ENCODE measurements around the gene OBSL1.

The OBSL1 gene

GRCh38 chr2:219510512-219511135 is 60.7 kb downstream of the OBSL1 start:
- in situ Hi-C loops (cut with HindIII; ENCODE audit: low sequenced_read_pairs), result no loop called here
- no peak for TF ChIP-seq CTCF (IDR thresholded peaks at IDR 0.05; ENCODE audit: low read depth, low read length)
- no peak overlapping the region for H3K4me3 ChIP-seq (ENCODE audit: low read depth, low read length)
- DNase-seq (ENCODE audit: low read depth, low spot score), result no peak

GRCh38 chr2:219509780-219510511 is 61.4 kb downstream of the OBSL1 start:
- DNase-seq (ENCODE audit: low read depth, low spot score), result peak; percentile 34
- peak overlapping the region; percentile 21 for H3K4me3 ChIP-seq (ENCODE audit: low read depth, low read length)
- peak; percentile 91 for TF ChIP-seq CTCF (IDR thresholded peaks at IDR 0.05; ENCODE audit: low read depth, low read length)
- in situ Hi-C loops (cut with HindIII; ENCODE audit: low sequenced_read_pairs), result no loop called here

- DNase-seq (ENCODE audit: low read depth, low spot score), result no peak
- in situ Hi-C loops (cut with HindIII; ENCODE audit: low sequenced_read_pairs), result no loop called here
- no peak overlapping the region for H3K4me3 ChIP-seq (ENCODE audit: low read depth, low read length)
- TF ChIP-seq CTCF (IDR thresholded peaks at IDR 0.05; ENCODE audit: low read depth, low read length), result no peak
These were observed 62.2 kb downstream of the OBSL1 start for GRCh38 chr2:219508971-219509779.

- no peak overlapping the region for H3K4me3 ChIP-seq (ENCODE audit: low read depth, low read length)
- DNase-seq (ENCODE audit: low read depth, low spot score), result no peak
- TF ChIP-seq CTCF (IDR thresholded peaks at IDR 0.05; ENCODE audit: low read depth, low read length), result no peak
- in situ Hi-C loops (cut with HindIII; ENCODE audit: low sequenced_read_pairs), result no loop called here
These were observed 63.0 kb downstream of the OBSL1 start for GRCh38 chr2:219508444-219508734.

GRCh38 chr2:219507581-219508443 is 63.5 kb downstream of the OBSL1 start:
- H3K4me3 ChIP-seq (ENCODE audit: low read depth, low read length), result no peak overlapping the region
- TF ChIP-seq CTCF (IDR thresholded peaks at IDR 0.05; ENCODE audit: low read depth, low read length), result no peak
- in situ Hi-C loops (cut with HindIII; ENCODE audit: low sequenced_read_pairs), result no loop called here
- no peak for DNase-seq (ENCODE audit: low read depth, low spot score)

All from astrocyte of the spinal cord (primary cell).